ENCODE data around the gene RHBDF2.

DNA sequence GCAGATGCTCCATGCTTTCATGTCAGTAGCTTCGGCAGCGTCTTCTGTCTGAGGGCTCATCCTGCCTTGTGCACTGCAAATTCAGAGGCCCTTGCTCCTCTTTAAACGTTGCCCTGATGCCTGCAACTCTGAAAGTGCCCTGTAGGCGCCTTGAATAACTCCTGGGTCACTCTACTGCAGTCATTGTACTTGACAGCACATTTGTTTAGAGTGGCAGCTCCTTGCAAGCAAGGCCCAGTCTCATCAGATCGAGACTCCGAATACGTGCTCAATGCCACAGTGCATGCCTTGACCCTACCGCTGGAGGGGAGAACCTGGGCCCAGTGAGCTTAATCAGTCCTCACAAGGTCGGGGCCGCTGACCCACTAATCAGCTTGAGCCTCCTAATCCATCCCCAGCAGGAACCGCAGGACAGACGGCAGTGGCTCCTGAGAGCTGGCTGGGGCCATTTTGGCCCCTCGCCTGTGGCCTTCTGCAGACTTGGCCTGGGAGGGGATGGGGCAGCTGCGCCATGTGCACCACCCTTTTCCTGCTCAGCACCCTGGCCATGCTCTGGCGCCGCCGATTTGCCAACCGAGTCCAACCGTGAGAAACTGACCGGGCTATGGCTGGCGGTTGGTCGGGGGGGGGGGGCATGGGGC is 38.5 kb upstream of the RHBDF2 start, which contains the start of gene PRCD:
- TF ChIP-seq, protein P1, sequence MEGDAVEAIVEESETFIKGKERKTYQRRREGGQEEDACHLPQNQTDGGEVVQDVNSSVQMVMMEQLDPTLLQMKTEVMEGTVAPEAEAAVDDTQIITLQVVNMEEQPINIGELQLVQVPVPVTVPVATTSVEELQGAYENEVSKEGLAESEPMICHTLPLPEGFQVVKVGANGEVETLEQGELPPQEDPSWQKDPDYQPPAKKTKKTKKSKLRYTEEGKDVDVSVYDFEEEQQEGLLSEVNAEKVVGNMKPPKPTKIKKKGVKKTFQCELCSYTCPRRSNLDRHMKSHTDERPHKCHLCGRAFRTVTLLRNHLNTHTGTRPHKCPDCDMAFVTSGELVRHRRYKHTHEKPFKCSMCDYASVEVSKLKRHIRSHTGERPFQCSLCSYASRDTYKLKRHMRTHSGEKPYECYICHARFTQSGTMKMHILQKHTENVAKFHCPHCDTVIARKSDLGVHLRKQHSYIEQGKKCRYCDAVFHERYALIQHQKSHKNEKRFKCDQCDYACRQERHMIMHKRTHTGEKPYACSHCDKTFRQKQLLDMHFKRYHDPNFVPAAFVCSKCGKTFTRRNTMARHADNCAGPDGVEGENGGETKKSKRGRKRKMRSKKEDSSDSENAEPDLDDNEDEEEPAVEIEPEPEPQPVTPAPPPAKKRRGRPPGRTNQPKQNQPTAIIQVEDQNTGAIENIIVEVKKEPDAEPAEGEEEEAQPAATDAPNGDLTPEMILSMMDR (IDR thresholded peaks at IDR 0.05; ENCODE audit: poor library complexity) = no peak
- TF ChIP-seq EZH2 (IDR thresholded peaks at IDR 0.05; ENCODE audit: borderline replicate concordance) = no peak
